ENCODE data around the gene SLC25A15.

The SLC25A15 gene

DNA sequence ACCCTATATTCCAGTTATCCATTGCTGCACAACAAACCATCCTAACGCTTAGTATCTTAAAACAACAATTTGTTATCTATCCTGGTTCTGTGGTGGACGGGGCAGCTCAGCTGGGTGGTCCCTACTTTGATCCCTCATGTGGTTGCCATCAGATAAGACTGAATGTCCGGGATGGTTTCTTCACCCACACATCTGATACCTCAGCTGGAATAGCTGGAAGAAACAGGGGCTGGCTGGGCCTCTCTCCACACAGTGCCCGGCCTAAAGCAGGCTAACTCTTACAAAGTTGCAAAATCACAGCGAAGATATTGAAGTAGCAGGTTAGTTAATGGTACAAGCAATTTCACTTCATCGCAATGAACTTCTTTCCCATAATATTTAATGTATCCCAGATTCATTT is 14.7 kb upstream of the SLC25A15 start:
- FAIRE-seq (no peak), DNase-seq (ENCODE audit: insufficient read length, low spot score) (no peak)
- TF ChIP-seq, protein P1, sequence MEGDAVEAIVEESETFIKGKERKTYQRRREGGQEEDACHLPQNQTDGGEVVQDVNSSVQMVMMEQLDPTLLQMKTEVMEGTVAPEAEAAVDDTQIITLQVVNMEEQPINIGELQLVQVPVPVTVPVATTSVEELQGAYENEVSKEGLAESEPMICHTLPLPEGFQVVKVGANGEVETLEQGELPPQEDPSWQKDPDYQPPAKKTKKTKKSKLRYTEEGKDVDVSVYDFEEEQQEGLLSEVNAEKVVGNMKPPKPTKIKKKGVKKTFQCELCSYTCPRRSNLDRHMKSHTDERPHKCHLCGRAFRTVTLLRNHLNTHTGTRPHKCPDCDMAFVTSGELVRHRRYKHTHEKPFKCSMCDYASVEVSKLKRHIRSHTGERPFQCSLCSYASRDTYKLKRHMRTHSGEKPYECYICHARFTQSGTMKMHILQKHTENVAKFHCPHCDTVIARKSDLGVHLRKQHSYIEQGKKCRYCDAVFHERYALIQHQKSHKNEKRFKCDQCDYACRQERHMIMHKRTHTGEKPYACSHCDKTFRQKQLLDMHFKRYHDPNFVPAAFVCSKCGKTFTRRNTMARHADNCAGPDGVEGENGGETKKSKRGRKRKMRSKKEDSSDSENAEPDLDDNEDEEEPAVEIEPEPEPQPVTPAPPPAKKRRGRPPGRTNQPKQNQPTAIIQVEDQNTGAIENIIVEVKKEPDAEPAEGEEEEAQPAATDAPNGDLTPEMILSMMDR (IDR thresholded peaks at IDR 0.05; ENCODE audit: insufficient read depth, missing control alignments): no peak

- no peak for FAIRE-seq
- DNase-seq (ENCODE audit: insufficient read length, low spot score): no peak
Measured at GRCh38 chr13:40776232-40776631, 13.2 kb upstream of the SLC25A15 start.

GRCh38 chr13:40776681-40777165 is 12.7 kb upstream of the SLC25A15 start:
- TF ChIP-seq, protein P1 (IDR thresholded peaks at IDR 0.05; ENCODE audit: insufficient read depth, missing control alignments): no peak
- no peak for FAIRE-seq
- DNase-seq (ENCODE audit: insufficient read length, low spot score): no peak

More at GRCh38 chr13:40776232-40776631, 13.2 kb upstream of the SLC25A15 start:
- TF ChIP-seq, protein P1 (IDR thresholded peaks at IDR 0.05; ENCODE audit: insufficient read depth, missing control alignments): no peak

DNA sequence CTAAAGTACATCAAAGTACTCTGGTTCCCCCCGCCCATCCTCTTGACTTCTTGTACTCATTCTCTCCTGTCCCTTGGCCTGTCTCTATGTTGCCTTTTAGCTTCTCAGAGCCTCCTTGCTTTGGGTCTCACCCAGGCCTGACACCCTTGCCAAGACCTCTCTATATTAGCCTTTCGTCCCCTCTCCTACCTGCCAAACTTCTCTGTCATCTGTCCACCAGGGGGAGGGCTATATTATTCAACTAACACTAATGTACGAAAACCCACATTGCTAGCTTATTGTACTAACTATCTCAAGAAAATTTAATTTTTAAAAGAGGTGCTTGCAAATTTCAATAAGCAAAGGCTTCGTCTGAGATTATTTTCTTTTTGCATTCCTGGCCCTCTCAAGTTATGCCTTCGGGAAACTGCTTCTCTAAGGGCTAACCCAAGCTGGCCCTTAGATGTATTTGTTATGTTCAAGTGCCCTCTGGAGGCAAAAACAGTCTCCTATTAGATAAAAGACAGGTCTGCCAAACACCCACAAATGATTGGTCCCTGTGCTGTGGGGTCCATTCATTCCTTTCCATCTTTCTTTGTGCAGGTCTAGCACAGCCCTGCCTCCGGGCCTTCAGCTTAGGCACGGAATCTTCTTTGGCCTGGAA is 12.1 kb upstream of the SLC25A15 start:
- no peak for FAIRE-seq
- TF ChIP-seq, protein P1 (IDR thresholded peaks at IDR 0.05; ENCODE audit: insufficient read depth, missing control alignments): peak; percentile 56
- DNase-seq (ENCODE audit: insufficient read length, low spot score): no peak

- FAIRE-seq: no peak
- TF ChIP-seq, protein P1 (IDR thresholded peaks at IDR 0.05; ENCODE audit: insufficient read depth, missing control alignments): no peak
- DNase-seq (ENCODE audit: insufficient read length, low spot score): no peak
Measured at GRCh38 chr13:40777809-40778175, 11.6 kb upstream of the SLC25A15 start.

DNA sequence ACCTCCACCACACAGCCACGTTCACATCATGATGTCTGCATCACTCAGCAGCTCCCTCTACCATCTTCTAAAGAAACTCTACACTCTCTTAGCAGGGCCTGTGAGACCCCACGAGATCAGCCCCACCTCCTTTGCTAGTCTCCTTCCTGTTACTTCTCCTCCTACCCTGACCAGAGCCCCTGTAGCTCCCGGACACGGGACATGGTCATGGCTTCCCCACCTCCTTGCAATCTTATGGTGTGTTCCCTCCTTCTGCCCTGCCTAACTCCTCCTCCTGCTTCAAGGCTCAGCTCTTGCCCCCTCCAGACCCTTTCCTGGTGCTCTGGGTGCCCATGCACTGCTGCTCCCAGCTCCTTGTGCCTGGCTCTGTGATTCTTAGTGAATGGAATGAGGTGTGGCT is 10.4 kb upstream of the SLC25A15 start:
- no peak for FAIRE-seq
- no peak for DNase-seq (ENCODE audit: insufficient read length, low spot score)
- TF ChIP-seq, protein P1 (IDR thresholded peaks at IDR 0.05; ENCODE audit: insufficient read depth, missing control alignments): no peak

GRCh38 chr13:40779796-40780285 is 9.6 kb upstream of the SLC25A15 start:
- TF ChIP-seq, protein P1 (IDR thresholded peaks at IDR 0.05; ENCODE audit: insufficient read depth, missing control alignments): no peak
- DNase-seq (ENCODE audit: insufficient read length, low spot score) (no peak), FAIRE-seq (no peak)

All from D721Med (cell line).